ENCODE results near the gene STK32C.

DNA sequence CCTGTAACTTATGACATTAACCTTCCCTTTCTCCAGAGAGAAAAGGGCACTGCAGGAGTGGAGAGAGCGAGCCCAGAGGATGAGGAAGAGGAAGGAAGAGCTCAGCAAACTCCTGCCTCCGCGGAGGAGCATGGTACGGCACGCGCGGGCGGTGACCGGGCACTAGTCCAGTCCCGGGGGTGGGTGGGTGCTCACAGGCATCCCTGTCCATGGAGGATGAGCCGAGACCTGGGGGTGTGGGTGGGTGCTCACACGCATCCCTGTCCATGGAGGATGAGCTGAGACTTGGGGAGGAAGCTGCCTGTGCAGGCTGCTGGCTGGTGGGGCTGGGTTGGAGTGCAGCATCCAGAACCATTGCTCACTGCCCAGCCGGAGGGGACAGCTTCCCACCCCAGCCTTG is 48.0 kb upstream of the STK32C start:
- TF ChIP-seq, protein P1, sequence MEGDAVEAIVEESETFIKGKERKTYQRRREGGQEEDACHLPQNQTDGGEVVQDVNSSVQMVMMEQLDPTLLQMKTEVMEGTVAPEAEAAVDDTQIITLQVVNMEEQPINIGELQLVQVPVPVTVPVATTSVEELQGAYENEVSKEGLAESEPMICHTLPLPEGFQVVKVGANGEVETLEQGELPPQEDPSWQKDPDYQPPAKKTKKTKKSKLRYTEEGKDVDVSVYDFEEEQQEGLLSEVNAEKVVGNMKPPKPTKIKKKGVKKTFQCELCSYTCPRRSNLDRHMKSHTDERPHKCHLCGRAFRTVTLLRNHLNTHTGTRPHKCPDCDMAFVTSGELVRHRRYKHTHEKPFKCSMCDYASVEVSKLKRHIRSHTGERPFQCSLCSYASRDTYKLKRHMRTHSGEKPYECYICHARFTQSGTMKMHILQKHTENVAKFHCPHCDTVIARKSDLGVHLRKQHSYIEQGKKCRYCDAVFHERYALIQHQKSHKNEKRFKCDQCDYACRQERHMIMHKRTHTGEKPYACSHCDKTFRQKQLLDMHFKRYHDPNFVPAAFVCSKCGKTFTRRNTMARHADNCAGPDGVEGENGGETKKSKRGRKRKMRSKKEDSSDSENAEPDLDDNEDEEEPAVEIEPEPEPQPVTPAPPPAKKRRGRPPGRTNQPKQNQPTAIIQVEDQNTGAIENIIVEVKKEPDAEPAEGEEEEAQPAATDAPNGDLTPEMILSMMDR (IDR thresholded peaks at IDR 0.05) = no peak
- TF ChIP-seq POLR2A (IDR thresholded peaks at IDR 0.05) = no peak

Data from testis (tissue), 2 donors.